GM18870 (cell line): ENCODE results near the gene PTPRD.
"Not testable (repeated sequence)": the region's sequence is repeated elsewhere in the genome, so short reads cannot be mapped to it uniquely, and the experiment has no call there.

ENCODE experiments used
- ATAC-seq: cut with Tn5 transposase; IDR thresholded peaks from one replicate; pipeline ENCODE4 v1.9.1; 2021; ENCODE audit warnings: moderate library complexity; ENCODE audit not compliant: unreplicated experiment

The PTPRD gene

GRCh38 chr9:9396518-9396917, 1216.3 kb downstream of the PTPRD start:
- ATAC-seq, result no peak

DNA sequence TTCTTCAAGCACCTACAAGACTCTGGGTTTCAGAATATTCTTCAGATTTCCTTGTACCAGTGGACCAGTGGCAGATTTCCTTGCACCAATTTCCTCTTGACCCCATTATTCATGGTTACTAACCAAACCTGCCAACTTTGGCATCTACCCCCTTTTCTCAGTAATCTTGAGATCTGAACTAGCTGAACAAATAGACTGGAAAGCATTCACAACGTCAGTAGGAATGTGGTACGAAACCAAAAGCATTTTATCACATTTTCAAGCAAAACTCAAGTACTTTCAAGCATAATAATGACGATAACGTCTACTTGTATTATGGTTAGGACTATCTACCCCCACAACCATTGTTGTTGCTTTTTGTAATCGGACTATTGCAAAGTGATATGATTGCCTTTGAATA, 1217.3 kb downstream of the PTPRD start:
- no peak for ATAC-seq

DNA sequence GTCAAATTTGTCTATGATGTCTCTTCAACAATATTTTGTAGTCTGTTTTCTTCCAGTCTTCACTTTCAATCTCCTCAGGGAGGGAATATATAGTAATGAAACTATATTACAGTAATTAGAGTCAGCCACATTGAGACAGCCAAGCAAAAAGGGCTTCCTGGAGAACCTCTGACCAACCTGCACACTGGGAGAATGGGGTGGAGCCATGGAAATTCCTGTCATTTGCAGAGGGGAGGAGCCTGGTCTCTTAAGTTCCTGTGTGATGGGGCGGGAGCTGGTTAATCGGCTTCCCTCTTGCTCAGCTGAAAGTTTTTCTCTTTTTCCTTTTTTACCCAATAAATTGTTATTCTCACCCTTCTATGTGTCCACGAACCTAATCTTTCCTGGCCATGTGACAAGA, 1220.0 kb downstream of the PTPRD start:
- no peak for ATAC-seq

- no peak for ATAC-seq
Measured at GRCh38 chr9:9389904-9390303, 1222.9 kb downstream of the PTPRD start.

GRCh38 chr9:9387511-9388115, 1225.2 kb downstream of the PTPRD start:
- peak; percentile 57 for ATAC-seq

GRCh38 chr9:9362332-9362731, 1250.5 kb downstream of the PTPRD start:
- ATAC-seq, result no peak

DNA sequence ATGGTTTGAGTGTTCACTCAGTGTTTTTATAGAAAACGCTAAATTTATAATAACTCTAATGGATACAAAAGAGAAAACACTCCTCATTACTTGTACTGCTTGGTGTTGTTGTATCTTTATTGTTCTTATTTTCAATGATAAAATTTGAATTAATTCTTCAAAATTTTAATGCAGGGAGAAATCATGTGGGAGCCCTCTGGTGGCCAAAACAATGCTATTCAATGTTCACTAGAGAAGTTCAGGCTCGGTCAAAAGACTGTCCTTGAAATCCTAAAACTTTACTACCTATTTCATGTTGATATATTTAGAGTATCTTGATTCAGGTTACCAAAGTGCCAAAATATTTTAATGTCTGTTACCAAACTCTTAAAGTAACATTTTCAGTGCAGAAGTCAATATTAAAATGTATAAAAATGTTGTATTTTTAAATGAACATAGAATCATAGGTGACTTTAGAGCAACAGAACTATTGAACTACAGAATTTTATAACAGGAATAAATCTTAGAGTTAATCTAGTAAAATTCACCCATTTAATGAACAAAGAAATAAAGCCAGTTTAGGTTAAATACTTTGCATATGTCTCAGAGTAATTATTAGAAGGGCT, 1259.8 kb downstream of the PTPRD start:
- no peak for ATAC-seq

GRCh38 chr9:9341203-9341602, 1271.6 kb downstream of the PTPRD start:
- no peak for ATAC-seq

- no peak for ATAC-seq
Measured at GRCh38 chr9:9337129-9337528, 1275.7 kb downstream of the PTPRD start.

DNA sequence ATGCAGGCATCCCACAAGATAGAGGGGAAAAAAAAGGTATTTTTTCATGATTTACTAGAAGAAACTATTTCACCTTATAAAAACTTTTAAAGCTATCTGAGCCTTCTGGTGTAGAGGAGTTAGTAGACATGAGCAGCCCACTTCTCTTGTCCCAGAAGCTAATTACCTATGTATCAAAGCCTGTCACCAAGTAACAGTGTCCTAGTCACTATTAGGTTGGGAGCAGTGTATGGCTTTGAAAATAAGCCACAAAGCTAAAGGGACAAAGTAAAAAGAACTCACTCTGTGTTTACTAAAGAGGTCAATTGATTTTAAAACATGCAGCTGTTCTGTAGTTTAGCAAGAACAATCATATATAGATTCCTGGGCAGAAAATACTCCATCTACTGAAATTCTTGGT, 1286.1 kb downstream of the PTPRD start:
- no peak for ATAC-seq

DNA sequence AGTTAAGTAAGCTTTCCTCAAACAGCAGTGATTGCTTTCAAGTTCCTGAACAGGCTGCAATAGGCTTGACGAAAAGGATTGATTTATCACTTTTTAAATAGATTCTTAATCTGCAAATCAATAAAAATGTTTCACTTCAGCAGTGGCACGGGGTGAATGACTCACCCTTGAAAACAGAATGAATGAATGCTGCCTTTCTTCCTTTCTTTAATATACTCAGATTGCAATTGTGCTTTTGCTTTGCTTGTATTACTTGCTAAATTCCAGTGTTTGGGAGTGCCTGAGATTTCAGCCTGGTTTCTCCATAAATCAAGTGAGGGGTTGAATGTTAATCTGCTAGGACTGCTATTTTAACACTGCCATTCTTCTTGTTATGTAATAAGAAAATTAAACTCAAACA, 1293.8 kb downstream of the PTPRD start:
- no peak for ATAC-seq

DNA sequence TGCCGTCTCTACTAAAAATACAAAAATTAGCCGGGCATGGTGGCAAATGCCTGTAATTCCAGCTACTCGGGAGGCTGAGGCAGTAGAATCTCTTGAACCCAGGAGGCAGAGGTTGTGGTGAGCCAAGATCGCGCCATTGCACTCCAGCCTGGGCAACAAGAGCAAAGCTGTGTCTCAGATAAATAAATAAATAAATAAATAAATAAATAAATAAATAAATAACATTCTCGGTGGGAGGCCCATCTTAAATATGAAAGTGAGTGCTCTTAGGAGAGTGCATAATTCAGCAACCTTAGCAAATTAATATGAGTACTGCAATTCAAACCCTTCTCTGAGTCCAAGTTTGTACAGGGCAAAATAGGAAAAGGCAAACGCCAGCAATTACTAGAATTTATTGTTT, 1302.1 kb downstream of the PTPRD start:
- ATAC-seq, result not testable (repeated sequence)

DNA sequence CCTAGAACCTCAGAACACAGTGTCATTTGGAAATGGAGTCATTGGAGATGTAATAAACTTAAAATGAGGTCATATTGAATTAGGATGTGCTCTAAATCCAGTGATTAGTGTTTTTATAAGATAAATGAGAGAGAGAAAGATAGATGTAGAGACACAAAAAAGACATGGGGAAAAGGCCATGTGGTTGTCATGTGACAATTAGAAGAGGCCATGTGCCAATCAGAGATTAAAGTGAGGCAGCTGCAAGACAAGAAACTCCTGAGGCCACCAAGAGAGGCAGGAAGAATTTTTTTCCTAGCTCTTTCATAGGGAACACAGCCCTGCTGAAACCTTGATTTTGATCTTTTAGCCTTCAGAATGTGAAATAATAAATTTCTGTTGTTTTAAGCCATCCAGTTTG, 1307.2 kb downstream of the PTPRD start:
- no peak for ATAC-seq

- ATAC-seq, result no peak
Measured at GRCh38 chr9:9299134-9299533, 1313.7 kb downstream of the PTPRD start.

- ATAC-seq, result no peak
Measured at GRCh38 chr9:9286001-9286400, 1326.8 kb downstream of the PTPRD start.

- no peak for ATAC-seq
Measured at GRCh38 chr9:9284201-9284600, 1328.6 kb downstream of the PTPRD start.

DNA sequence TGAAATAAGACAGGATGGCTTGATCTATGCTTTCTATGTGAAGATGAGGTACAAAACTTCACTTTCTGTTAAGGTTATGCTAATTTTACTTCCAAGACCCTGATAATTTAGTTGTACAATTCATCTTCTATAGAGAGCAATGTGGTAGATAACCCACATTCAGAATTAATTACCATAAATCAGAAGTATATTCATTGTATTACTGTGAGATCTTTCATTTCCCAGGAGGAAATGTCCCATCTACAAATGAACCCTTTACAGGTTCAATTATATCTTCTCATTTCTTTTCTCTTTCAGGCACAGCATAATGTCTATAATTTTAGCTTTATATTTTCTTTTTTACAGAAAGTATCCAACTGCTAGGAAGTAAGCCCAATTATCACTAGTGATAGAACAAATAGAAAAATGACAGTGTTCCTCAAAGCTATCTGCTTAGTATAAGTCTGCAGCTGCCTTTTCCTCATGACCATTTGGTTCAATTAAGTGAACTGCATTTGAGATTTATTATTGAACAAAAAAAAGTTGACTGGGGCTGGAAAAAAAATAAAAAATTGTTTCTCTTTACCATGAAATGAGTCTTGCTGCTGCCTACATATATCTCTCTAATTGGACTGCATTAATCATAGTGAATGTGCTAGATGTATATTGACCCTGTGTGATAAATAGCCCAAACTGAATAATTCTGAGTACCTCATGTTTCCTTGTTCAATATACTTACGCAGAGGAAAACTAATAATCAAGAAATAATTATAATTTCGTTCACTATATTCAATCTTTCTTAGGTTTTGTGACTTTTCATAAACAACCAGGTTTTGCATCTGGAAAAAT, 1329.4 kb downstream of the PTPRD start:
- no peak for ATAC-seq

- no peak for ATAC-seq
Measured at GRCh38 chr9:9275601-9276000, 1337.2 kb downstream of the PTPRD start.

DNA sequence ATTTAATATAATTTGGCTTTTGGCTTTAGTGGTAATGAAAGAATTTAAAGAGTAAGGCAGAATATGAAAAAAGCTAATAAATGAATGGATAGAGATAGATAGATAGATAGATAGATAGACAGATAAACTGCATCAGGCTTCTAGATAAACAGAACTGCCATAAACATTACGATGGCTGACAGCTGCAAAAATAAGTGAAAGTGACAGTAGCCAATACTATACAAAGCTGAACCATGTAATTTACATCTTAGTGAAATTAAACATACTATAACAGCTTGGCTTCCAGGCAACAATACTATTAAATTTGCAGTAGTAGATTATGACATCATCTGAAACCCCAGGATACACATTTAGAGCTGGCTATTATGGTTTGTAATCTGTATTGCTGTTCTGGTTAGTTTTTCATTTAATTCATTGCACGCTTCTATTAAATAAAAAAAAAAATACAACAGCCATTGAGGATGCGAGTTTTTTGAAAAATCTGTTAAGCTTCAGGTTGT, 1354.8 kb downstream of the PTPRD start:
- no peak for ATAC-seq

DNA sequence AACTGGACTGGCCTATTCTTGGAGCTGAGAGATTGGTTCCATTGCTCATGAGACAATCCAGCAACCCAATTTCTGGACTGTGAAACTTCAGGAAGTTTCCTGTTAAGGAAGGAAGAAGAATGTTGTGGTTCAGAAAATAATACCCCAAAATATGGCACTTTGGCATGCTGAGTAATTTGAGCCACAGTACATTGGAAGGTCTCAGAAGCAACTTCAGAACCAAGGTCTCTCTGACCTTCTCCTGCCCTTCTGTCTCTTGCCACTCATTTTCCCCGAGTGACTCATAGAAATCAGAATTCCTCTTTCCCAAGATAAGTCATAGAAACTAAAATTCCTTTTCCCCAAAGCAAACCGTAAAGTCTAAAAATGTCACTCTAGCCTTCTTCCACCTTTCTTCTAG, 1366.1 kb downstream of the PTPRD start:
- ATAC-seq, result no peak

DNA sequence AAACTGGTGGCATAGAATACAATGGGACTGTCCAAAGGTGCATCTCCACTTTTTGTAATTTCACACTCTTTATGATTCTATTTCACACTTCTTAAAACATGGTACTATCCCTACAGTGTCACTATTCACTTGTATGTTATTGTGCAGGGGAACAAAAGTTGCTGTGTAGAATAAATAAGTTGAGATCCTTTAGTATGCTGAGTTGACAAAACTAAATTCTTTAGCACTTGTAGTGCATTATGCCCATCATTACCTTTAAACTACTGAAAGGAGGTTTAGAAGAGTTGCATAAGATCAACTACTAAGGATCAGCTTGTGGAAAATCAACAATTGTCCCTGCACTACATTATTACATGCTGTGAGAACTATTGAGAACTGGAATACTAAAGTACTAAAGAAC, 1380.9 kb downstream of the PTPRD start:
- no peak for ATAC-seq

- ATAC-seq, result no peak
Measured at GRCh38 chr9:9229269-9229668, 1383.5 kb downstream of the PTPRD start.
